AG04449 (cell line): ENCODE data around the gene MYO18A.

ENCODE experiments used
- CTCF ChIA-PET: fragments of 350-600 bp; formaldehyde crosslinking; extraction: SDS; loops from one replicate; lab custom pipeline; 2021; ENCODE audit warnings: antibody characterized with exemption; lab: Yijun Ruan, JAX
- POLR2A ChIA-PET: fragments of 400-600, 350-600 bp; formaldehyde crosslinking; extraction: SDS; loops from one replicate; lab custom pipeline; 2020; ENCODE audit warnings: antibody characterized with exemption, inconsistent platforms; lab: Yijun Ruan, JAX
- DNase-seq: peaks from one replicate; pipeline ENCODE4 v3.0.0-alpha.2; 2010; ENCODE audit warnings: low read depth, low spot score
- H3K4me3 ChIP-seq: 2 replicates; pipeline ENCODE4 v1.5.1; 2011; ENCODE audit warnings: low read depth, mild to moderate bottlenecking, control low read depth, low read length
- TF ChIP-seq, protein P1 (sequence below): IDR thresholded peaks from one replicate; pipeline ENCODE4 v1.5.1; 2011; ENCODE audit warnings: mild to moderate bottlenecking, moderate library complexity, low read length, control low read depth, inconsistent platforms; ENCODE audit not compliant: insufficient read depth; ENCODE audit errors: missing control alignments

The MYO18A gene

DNA sequence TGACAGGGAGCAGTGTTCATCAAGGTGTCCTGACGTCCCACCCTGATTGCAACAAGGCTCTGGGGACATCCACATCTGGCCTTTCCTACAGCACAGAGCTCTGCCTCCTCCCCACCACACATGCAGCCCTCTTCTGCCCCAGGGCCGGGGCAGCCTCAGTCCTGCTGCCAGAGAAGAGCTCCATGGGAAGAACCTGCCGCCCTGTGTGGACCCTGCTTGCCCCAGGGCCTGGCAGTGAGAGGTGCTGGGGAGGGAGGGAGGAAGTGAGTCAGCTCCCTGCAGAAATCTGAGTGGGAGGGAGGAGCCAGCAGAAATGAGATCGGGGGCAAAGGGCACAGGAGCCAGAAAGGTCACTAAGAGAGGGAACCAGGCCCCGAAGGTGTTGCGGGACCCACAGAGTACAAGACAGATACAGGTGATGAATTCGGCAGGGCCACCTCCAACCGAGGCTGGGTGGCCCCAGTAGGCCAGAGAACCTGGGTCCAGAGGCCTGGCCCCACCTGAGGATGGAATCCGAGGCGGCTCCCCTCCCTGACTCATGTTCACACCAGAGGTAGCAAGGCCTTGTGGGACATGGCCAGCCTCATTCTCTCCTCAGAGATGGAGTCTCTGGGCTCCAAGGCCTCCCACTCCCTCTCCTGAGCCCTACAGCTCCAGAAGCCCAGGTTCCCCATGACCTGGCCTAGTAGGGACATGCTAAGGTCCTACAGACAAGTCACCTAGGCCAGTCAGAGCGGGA is 24.8 kb downstream of the MYO18A start:
- ChIA-PET POLR2A (no interaction called here), CTCF (interaction anchor here (0.5 to 25.0 kb wide), 8 partner anchors 12 to 508 kb away, joined by 3 to 454 read pairs (median 6); partner anchors contain the start of gene MYO18A)
- TF ChIP-seq, protein P1, sequence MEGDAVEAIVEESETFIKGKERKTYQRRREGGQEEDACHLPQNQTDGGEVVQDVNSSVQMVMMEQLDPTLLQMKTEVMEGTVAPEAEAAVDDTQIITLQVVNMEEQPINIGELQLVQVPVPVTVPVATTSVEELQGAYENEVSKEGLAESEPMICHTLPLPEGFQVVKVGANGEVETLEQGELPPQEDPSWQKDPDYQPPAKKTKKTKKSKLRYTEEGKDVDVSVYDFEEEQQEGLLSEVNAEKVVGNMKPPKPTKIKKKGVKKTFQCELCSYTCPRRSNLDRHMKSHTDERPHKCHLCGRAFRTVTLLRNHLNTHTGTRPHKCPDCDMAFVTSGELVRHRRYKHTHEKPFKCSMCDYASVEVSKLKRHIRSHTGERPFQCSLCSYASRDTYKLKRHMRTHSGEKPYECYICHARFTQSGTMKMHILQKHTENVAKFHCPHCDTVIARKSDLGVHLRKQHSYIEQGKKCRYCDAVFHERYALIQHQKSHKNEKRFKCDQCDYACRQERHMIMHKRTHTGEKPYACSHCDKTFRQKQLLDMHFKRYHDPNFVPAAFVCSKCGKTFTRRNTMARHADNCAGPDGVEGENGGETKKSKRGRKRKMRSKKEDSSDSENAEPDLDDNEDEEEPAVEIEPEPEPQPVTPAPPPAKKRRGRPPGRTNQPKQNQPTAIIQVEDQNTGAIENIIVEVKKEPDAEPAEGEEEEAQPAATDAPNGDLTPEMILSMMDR = no peak
- H3K4me3 ChIP-seq = no peak overlapping the region
- no peak for DNase-seq

GRCh38 chr17:29154516-29155226 is 25.5 kb downstream of the MYO18A start:
- no peak overlapping the region for H3K4me3 ChIP-seq
- CTCF ChIA-PET = interaction anchor here (1.7 to 25.0 kb wide), 5 partner anchors 11 to 64 kb away, joined by 4 to 454 read pairs (median 30); partner anchors contain the start of gene MYO18A
- POLR2A ChIA-PET = no interaction called here
- TF ChIP-seq, protein P1 = no peak
- no peak for DNase-seq

GRCh38 chr17:29151567-29151966 is 28.6 kb downstream of the MYO18A start:
- DNase-seq = no peak
- TF ChIP-seq, protein P1 = no peak
- no peak overlapping the region for H3K4me3 ChIP-seq
- POLR2A ChIA-PET = no interaction called here
- CTCF ChIA-PET = interaction anchor here (1.7 to 25.0 kb wide), 3 partner anchors 34 to 218 kb away, joined by 5 to 454 read pairs (median 5); no protein-coding TSS in a partner anchor

GRCh38 chr17:29150161-29150560 is 30.0 kb downstream of the MYO18A start:
- TF ChIP-seq, protein P1 = no peak
- no peak for DNase-seq
- CTCF ChIA-PET = interaction anchor here (1.2 to 25.0 kb wide), 15 partner anchors 9 to 220 kb away, joined by 4 to 454 read pairs (median 21); partner anchors contain the start of gene MYO18A
- POLR2A ChIA-PET = interaction anchor here (0.6 kb wide), 1 partner anchor 30 kb away, joined by 3 read pairs; the partner anchor contains the start of gene MYO18A
- no peak overlapping the region for H3K4me3 ChIP-seq

- POLR2A ChIA-PET = interaction anchor here (0.7 to 1.1 kb wide), 6 partner anchors 9 to 145 kb away, joined by 3 to 7 read pairs (median 3); partner anchors contain the start of genes MYO18A and NUFIP2
- DNase-seq = no peak
- TF ChIP-seq, protein P1 = no peak
- CTCF ChIA-PET = interaction anchor here (0.6 to 25.0 kb wide), 41 partner anchors 9 to 443 kb away, joined by 3 to 454 read pairs (median 6); partner anchors contain the start of genes FAM222B and MYO18A
- H3K4me3 ChIP-seq = peak overlapping the region; percentile 54
Measured at GRCh38 chr17:29149431-29150064, 30.6 kb downstream of the MYO18A start.
